Hematopoietic multipotent progenitor cell treated with erythropoietin and hydrocortisone succinate and interleukin-3 and kit ligand, for 4 days (in vitro differentiated cells): ENCODE results near the gene ITGA5.
"Not testable (repeated sequence)": the region's sequence is repeated elsewhere in the genome, so short reads cannot be mapped to it uniquely, and the experiment has no call there.

Experiments used
- DNase-seq: peaks from one replicate; pipeline ENCODE4 v3.0.0-alpha.2; 2015

The ITGA5 gene

GRCh38 chr12:54368709-54369596, 50.1 kb downstream of the ITGA5 start:
- DNase-seq = peak; percentile 95

- no peak for DNase-seq
Observed at GRCh38 chr12:54368025-54368708, 50.9 kb downstream of the ITGA5 start.

- DNase-seq = peak; percentile 73
Observed at GRCh38 chr12:54364413-54364812, 54.7 kb downstream of the ITGA5 start, which contains the start of gene GPR84. Gene GPR84, minus strand, starts transcription at chr12:54364486. Its CDS starts 635 bp downstream, at chr12:54363851.

GRCh38 chr12:54363618-54364017, 55.4 kb downstream of the ITGA5 start:
- DNase-seq = no peak

GRCh38 chr12:54363047-54363446, 56.0 kb downstream of the ITGA5 start:
- no peak for DNase-seq

- peak; percentile 81 for DNase-seq
Observed at GRCh38 chr12:54360717-54361456, 58.2 kb downstream of the ITGA5 start.

- DNase-seq = no peak
Observed at GRCh38 chr12:54359762-54360351, 59.2 kb downstream of the ITGA5 start.

- DNase-seq = peak; percentile 99
Observed at GRCh38 chr12:54358945-54359761, 59.9 kb downstream of the ITGA5 start.

GRCh38 chr12:54358191-54358944, 60.7 kb downstream of the ITGA5 start:
- peak; percentile 41 for DNase-seq

- no peak for DNase-seq
Observed at GRCh38 chr12:54357506-54358190, 61.4 kb downstream of the ITGA5 start.

GRCh38 chr12:54356951-54357356, 62.1 kb downstream of the ITGA5 start:
- no peak for DNase-seq

GRCh38 chr12:54356228-54356627, 62.8 kb downstream of the ITGA5 start:
- no peak for DNase-seq

GRCh38 chr12:54355104-54355815, 63.8 kb downstream of the ITGA5 start:
- DNase-seq = no peak

GRCh38 chr12:54354271-54354670, 64.8 kb downstream of the ITGA5 start:
- DNase-seq = not testable (repeated sequence)

GRCh38 chr12:54352891-54353874, 65.9 kb downstream of the ITGA5 start:
- DNase-seq = peak; percentile 44

- peak; percentile 46 for DNase-seq
Observed at GRCh38 chr12:54352022-54352531, 67.0 kb downstream of the ITGA5 start.

GRCh38 chr12:54351341-54351740, 67.7 kb downstream of the ITGA5 start:
- no peak for DNase-seq

GRCh38 chr12:54350743-54351142, 68.3 kb downstream of the ITGA5 start:
- no peak for DNase-seq
